Esophagus (tissue), 2 donors: ENCODE data around the gene DOCK4. TPM values are rescaled to one million over a fixed set of nuclear protein-coding genes. Genes with fewer than 3 reads are reported as not detected.
"Not testable (repeated sequence)": the region's sequence is repeated elsewhere in the genome, so short reads cannot be mapped to it uniquely, and the experiment has no call there.

Experiments
- H3K27ac ChIP-seq, 2 donors: one replicate each; pipeline ENCODE4 v1.5.1; 2013; ENCODE audit warnings: low read depth in 2 of 2, mild to moderate bottlenecking in 2 of 2, inconsistent platforms in 1 of 2, low read length in 1 of 2, moderate library complexity in 1 of 2
- H3K27me3 ChIP-seq, 2 donors: one replicate each; pipeline ENCODE4 v1.6.1; 2013; ENCODE audit warnings: low read length in 2 of 2, control low read depth in 1 of 2, mild to moderate bottlenecking in 1 of 2; ENCODE audit not compliant: insufficient read depth in 2 of 2, control insufficient read depth in 1 of 2
- H3K36me3 ChIP-seq, 2 donors: one replicate each; pipeline ENCODE4 v1.6.1; 2013; ENCODE audit warnings: low read length in 1 of 2; ENCODE audit not compliant: control insufficient read depth in 2 of 2, insufficient read depth in 2 of 2
- H3K4me1 ChIP-seq, 2 donors: one replicate each; pipeline ENCODE4 v1.6.1; 2013; ENCODE audit warnings: low read length in 1 of 2; ENCODE audit not compliant: control insufficient read depth in 2 of 2, insufficient read depth in 2 of 2
- H3K4me3 ChIP-seq, 2 donors: one replicate each; pipeline ENCODE4 v1.5.1; 2013; ENCODE audit warnings: low read length in 2 of 2, mild to moderate bottlenecking in 2 of 2, low read depth in 1 of 2, moderate library complexity in 1 of 2
- H3K9me3 ChIP-seq, 2 donors: one replicate each; pipeline ENCODE4 v1.6.1; 2013; ENCODE audit warnings: mild to moderate bottlenecking in 2 of 2, low read depth in 1 of 2, low read length in 1 of 2, moderate library complexity in 1 of 2; ENCODE audit not compliant: control insufficient read depth in 2 of 2, insufficient read depth in 1 of 2
- WGBS, 2 donors: extraction: QIAGEN DNeasy Blood & Tissue Kit; methylation state at CpG; one replicate each; pipeline ENCODE4 v1.1.7; 2013; 5-methylcytosine and 5-hydroxymethylcytosine counted together
- polyA plus RNA-seq, 2 donors: library from polyadenylated mRNA; stranded (reverse); fragments of 200-250 nt; gene quantifications; one replicate each; pipeline ENCODE4 v1.2.3, GENCODE V29; 2013
- donor health status: healthy with polysubstance abuse.
- donor health status: Bipolar disorder and iron deficiency.

Gene DOCK4
- polyA plus RNA-seq, result 1 to 10 TPM; 1.8 to 2.9 TPM

- WGBS, 2 donors, result 0 to 1% methylated on average over 60 to 67 of the region's 67 CpGs
- no peaks in the 10 kb centered on the region for H3K9me3 ChIP-seq
- H3K36me3 ChIP-seq, result no peaks in the 10 kb centered on the region
- H3K4me3 ChIP-seq, result peak within 1 kb of the TSS; percentile 87 to 98
- no peaks in the 10 kb centered on the region for H3K27me3 ChIP-seq
- H3K4me1 ChIP-seq, result no peaks in the 10 kb centered on the region
- H3K27ac ChIP-seq, result peak within 1 kb of the TSS; percentile 86 to 94
Observed at GRCh38 chr7:112206238-112206990, at the start of gene DOCK4, which contains the start of gene ZNF277. TSS of gene DOCK4 (minus strand) at chr7:112206399. CDS start at chr7:112206138, 261 bp downstream. TSS of gene ZNF277 (plus strand) at chr7:112206695. CDS start at chr7:112206717, 22 bp downstream.

GRCh38 chr7:112255388-112255720 lies 49.2 kb upstream of the DOCK4 start:
- Histone ChIP-seq H3K27ac (no peak overlapping the region), H3K27me3 (no peaks in the 10 kb centered on the region), H3K4me3 (no peak overlapping the region), H3K36me3 (no peaks in the 10 kb centered on the region), H3K4me1 (no peaks in the 10 kb centered on the region), H3K9me3 (no peaks in the 10 kb centered on the region)

- no peak overlapping the region for H3K27ac ChIP-seq
- H3K4me1 ChIP-seq, result no peaks in the 10 kb centered on the region
- H3K36me3 ChIP-seq, result no peaks in the 10 kb centered on the region
- H3K4me3 ChIP-seq, result no peak overlapping the region
- no peaks in the 10 kb centered on the region for H3K27me3 ChIP-seq
- no peaks in the 10 kb centered on the region for H3K9me3 ChIP-seq
- 74 to 76% methylated on average over 6 of the region's 6 CpGs for WGBS, 2 donors
Observed at GRCh38 chr7:112254709-112255387, 48.6 kb upstream of the DOCK4 start.

- WGBS, 2 donors, result 43 to 44% methylated on average over 1 of the region's 1 CpG
- Histone ChIP-seq H3K9me3 (no peaks in the 10 kb centered on the region), H3K4me1 (no peaks in the 10 kb centered on the region), H3K27ac (no peak overlapping the region), H3K27me3 (no peaks in the 10 kb centered on the region), H3K36me3 (no peaks in the 10 kb centered on the region), H3K4me3 (no peak overlapping the region)
Observed at GRCh38 chr7:112254156-112254555, 48.0 kb upstream of the DOCK4 start.

GRCh38 chr7:112252691-112253090 lies 46.5 kb upstream of the DOCK4 start:
- Histone ChIP-seq H3K27ac (no peak overlapping the region), H3K4me3 (no peak overlapping the region), H3K4me1 (no peaks in the 10 kb centered on the region), H3K27me3 (no peaks in the 10 kb centered on the region), H3K9me3 (no peaks in the 10 kb centered on the region), H3K36me3 (no peaks in the 10 kb centered on the region)
- WGBS, 2 donors, result 86 to 95% methylated on average over 3 of the region's 3 CpGs

GRCh38 chr7:112252141-112252540 lies 45.9 kb upstream of the DOCK4 start:
- no peak overlapping the region for H3K27ac ChIP-seq
- H3K9me3 ChIP-seq, result no peaks in the 10 kb centered on the region
- no peaks in the 10 kb centered on the region for H3K4me1 ChIP-seq
- WGBS, 2 donors, result 89 to 92% methylated on average over 3 of the region's 3 CpGs
- H3K27me3 ChIP-seq, result no peaks in the 10 kb centered on the region
- no peak overlapping the region for H3K4me3 ChIP-seq
- H3K36me3 ChIP-seq, result no peaks in the 10 kb centered on the region

GRCh38 chr7:112249967-112250366 lies 43.8 kb upstream of the DOCK4 start:
- not testable (repeated sequence) for H3K27ac ChIP-seq, H3K9me3 ChIP-seq, H3K27me3 ChIP-seq, H3K4me3 ChIP-seq, H3K4me1 ChIP-seq, H3K36me3 ChIP-seq
- 83 to 84% methylated on average over 12 to 13 of the region's 13 CpGs for WGBS, 2 donors

GRCh38 chr7:112248598-112248997 lies 42.4 kb upstream of the DOCK4 start:
- Histone ChIP-seq H3K4me1 (no peaks in the 10 kb centered on the region), H3K27me3 (no peaks in the 10 kb centered on the region), H3K9me3 (no peaks in the 10 kb centered on the region), H3K4me3 (no peak overlapping the region), H3K36me3 (no peaks in the 10 kb centered on the region), H3K27ac (no peak overlapping the region)
- 96 to 97% methylated on average over 2 of the region's 2 CpGs for WGBS, 2 donors

- H3K9me3 ChIP-seq, result no peaks in the 10 kb centered on the region
- H3K4me3 ChIP-seq, result no peak overlapping the region
- no peaks in the 10 kb centered on the region for H3K27me3 ChIP-seq
- no peaks in the 10 kb centered on the region for H3K36me3 ChIP-seq
- peaks cover 3% of the 10 kb centered on the region in 2 donors for H3K4me1 ChIP-seq
- H3K27ac ChIP-seq, result no peak overlapping the region
- WGBS, 2 donors, result 79 to 85% methylated on average over 9 of the region's 9 CpGs
Observed at GRCh38 chr7:112238852-112239610, 32.8 kb upstream of the DOCK4 start.
